ES-I3 (cell line): Measurements from ENCODE around the gene FCRL6.

Source experiments
- H3K36me3 ChIP-seq: 2 replicates; pipeline ENCODE4 v1.6.1; 2013; ENCODE audit warnings: mild to moderate bottlenecking, low read length, control low read depth, moderate library complexity; ENCODE audit not compliant: insufficient read depth
- H3K4me1 ChIP-seq: 2 replicates; pipeline ENCODE4 v1.6.1; 2013; ENCODE audit warnings: mild to moderate bottlenecking, control low read depth, low read length; ENCODE audit not compliant: insufficient read depth
- H3K9ac ChIP-seq: 2 replicates; pipeline ENCODE4 v1.6.1; 2013; ENCODE audit warnings: low read depth, mild to moderate bottlenecking, low read length, moderate library complexity
- H3K9me3 ChIP-seq: 2 replicates; pipeline ENCODE4 v1.6.1; 2013; ENCODE audit warnings: mild to moderate bottlenecking, low read length, moderate library complexity; ENCODE audit not compliant: control insufficient read depth, insufficient read depth

Gene FCRL6

GRCh38 chr1:159783724-159784123 is 18.4 kb upstream of the FCRL6 start:
- H3K4me1 ChIP-seq, result peaks cover 16% of the 10 kb centered on the region
- no peaks in the 10 kb centered on the region for H3K9me3 ChIP-seq
- no peaks in the 10 kb centered on the region for H3K36me3 ChIP-seq
- no peak overlapping the region for H3K9ac ChIP-seq

DNA sequence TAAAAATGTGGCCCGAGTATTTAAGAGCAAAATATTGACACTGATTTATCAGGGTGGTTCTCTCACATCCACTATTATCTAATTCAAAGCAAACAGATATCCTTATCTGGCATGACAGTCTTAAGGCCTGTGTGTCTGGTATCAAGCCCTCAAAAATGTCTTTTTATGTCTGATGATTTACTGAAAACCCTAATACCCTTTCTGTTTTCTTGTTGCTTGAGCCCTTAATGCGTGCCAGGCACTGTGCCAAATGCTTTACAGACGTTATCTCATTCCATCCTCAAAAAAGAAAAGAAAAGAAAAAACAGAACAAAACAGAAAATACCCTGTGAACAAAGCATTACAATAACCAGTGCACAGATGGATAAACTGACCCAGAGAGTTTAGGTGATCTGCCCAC is 15.7 kb upstream of the FCRL6 start:
- H3K36me3 ChIP-seq, result no peaks in the 10 kb centered on the region
- no peaks in the 10 kb centered on the region for H3K9me3 ChIP-seq

GRCh38 chr1:159786966-159787365 is 15.2 kb upstream of the FCRL6 start:
- no peaks in the 10 kb centered on the region for H3K9me3 ChIP-seq
- H3K36me3 ChIP-seq, result no peaks in the 10 kb centered on the region
- no peak overlapping the region for H3K9ac ChIP-seq
- peaks cover 16% of the 10 kb centered on the region for H3K4me1 ChIP-seq

More for the DNA sequence above, 15.7 kb upstream of the FCRL6 start:
- Histone ChIP-seq H3K4me1 (peaks cover 16% of the 10 kb centered on the region), H3K9ac (no peak overlapping the region)

- H3K9ac ChIP-seq, result no peak overlapping the region
- no peaks in the 10 kb centered on the region for H3K9me3 ChIP-seq
- no peaks in the 10 kb centered on the region for H3K36me3 ChIP-seq
- H3K4me1 ChIP-seq, result no peaks in the 10 kb centered on the region
Measured at GRCh38 chr1:159790237-159790917, 11.8 kb upstream of the FCRL6 start.

DNA sequence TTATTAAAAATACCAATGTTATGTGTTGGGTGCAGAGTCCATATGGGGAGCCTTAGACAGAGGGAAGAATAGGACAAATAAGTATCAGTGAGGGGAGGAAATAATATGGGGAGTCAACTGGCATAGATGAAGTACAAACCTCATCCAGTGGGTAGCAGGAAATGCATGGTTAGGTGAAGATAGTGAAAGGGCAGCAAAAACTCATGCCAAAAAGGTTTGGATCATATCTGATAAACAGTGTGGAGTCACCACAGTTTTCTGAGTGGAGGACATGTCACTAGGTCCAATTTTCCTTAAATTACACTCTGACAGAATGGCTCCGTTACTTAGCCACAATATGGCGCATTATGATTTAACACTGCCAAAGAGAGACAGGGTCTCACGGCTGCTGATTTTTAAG is 11.1 kb upstream of the FCRL6 start:
- no peaks in the 10 kb centered on the region for H3K36me3 ChIP-seq
- H3K4me1 ChIP-seq, result no peaks in the 10 kb centered on the region
- no peak overlapping the region for H3K9ac ChIP-seq
- H3K9me3 ChIP-seq, result no peaks in the 10 kb centered on the region

GRCh38 chr1:159791461-159791860 is 10.7 kb upstream of the FCRL6 start:
- Histone ChIP-seq H3K36me3 (no peaks in the 10 kb centered on the region), H3K9me3 (no peaks in the 10 kb centered on the region), H3K9ac (no peak overlapping the region), H3K4me1 (no peaks in the 10 kb centered on the region)

DNA sequence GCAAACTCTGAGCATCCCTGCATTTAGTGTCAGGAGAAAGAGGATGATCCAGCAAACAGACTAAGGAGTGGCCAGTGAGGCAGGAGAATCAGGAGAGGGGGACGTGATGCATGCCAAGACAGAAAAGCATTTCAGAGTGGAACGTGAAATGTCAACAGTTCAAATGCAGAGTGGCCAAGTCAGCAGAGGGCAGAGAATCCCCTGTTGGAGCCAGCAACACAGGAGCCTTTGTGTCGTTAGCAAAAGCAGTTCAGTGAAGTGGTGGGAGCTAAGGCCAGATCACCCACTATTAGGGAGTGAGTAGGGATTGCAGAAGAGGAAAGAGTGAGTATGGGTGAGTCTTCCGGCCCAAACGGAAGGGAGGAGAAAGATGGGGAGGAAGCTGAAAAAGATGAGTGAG is 6.6 kb upstream of the FCRL6 start:
- H3K36me3 ChIP-seq, result no peaks in the 10 kb centered on the region
- H3K9me3 ChIP-seq, result no peaks in the 10 kb centered on the region

GRCh38 chr1:159798893-159799292 is 3.3 kb upstream of the FCRL6 start:
- H3K4me1 ChIP-seq, result no peaks in the 10 kb centered on the region
- no peaks in the 10 kb centered on the region for H3K9me3 ChIP-seq
- no peaks in the 10 kb centered on the region for H3K36me3 ChIP-seq
- H3K9ac ChIP-seq, result no peak overlapping the region

More for the DNA sequence above, 6.6 kb upstream of the FCRL6 start:
- H3K9ac ChIP-seq, result no peak overlapping the region
- H3K4me1 ChIP-seq, result no peaks in the 10 kb centered on the region

- H3K9ac ChIP-seq, result no peak overlapping the region
- no peaks in the 10 kb centered on the region for H3K4me1 ChIP-seq
- no peaks in the 10 kb centered on the region for H3K9me3 ChIP-seq
- no peaks in the 10 kb centered on the region for H3K36me3 ChIP-seq
Measured at GRCh38 chr1:159799446-159799985, 2.6 kb upstream of the FCRL6 start.

DNA sequence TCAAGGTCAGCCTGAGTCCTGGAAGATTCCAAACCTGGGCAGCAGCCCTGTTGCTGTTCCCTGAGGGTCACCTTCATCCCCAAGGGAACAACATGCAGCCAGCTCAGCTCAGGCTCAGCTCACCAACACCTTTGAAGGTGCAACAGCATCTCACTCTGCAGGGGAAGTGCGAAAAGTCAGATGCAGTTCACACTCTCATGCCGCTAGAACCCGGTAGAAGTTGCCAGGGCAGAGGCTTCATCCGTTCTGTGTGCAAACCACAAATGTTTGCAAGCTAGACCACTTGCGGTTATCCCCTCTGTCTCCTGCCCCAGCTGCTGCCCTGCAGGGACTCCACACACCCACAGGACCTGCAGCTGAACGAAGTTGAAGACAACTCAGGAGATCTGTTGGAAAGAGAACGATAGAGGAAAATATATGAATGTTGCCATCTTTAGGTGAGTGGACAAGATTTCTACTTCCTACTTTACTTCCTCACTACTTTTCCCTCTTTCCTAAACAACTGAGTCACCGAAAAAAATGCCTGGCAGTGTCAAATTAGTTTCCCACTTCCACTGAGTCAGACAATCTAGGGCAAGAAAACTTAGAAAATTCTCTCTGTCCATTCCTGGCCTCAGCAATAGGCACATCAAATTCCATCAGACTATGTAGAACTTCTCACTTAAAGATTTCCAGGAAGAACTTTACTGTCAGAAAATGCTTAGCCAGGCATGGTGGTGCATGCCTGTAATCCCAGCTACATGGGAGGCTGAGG is 1.8 kb upstream of the FCRL6 start:
- H3K36me3 ChIP-seq, result no peaks in the 10 kb centered on the region
- H3K4me1 ChIP-seq, result no peaks in the 10 kb centered on the region
- H3K9me3 ChIP-seq, result no peaks in the 10 kb centered on the region
- H3K9ac ChIP-seq, result no peak overlapping the region

DNA sequence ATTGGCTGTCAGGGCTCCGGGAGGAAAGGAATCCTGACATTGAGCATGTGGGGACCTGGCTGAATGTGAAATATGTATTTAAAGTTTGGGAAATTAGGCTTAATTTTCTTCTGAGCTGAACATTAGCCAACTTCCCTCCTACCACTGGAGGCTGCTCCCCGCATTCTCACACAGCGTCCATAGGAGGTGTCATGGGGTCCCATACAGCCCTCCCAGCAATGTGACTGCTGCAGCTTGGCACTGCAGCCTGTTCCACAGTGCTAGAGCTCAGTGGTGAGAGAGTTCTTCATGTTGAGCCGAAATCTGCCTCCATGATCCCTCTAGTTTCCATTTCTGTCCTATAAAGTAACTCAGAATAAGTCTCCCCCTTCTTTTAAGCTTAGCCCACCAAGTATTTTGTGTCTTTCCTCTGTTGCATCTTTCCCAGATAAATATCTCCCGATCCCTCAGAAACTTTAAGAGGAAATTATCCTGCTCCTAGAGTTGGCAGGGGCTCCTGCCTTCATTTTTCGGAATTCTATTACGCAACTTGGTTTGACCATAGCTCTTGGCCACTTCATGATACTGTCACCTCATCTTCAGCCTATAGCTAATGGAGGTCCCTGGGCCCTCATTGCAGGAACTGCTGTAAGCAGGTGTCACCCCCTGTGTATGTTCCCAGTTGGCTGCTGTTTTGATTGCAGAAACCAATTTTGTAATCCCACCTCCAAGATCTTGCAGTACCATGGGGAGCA is 2.0 kb downstream of the FCRL6 start:
- H3K9ac ChIP-seq, result no peak overlapping the region
- H3K4me1 ChIP-seq, result no peaks in the 10 kb centered on the region
- H3K9me3 ChIP-seq, result no peaks in the 10 kb centered on the region
- no peaks in the 10 kb centered on the region for H3K36me3 ChIP-seq

- H3K36me3 ChIP-seq, result no peaks in the 10 kb centered on the region
- no peaks in the 10 kb centered on the region for H3K9me3 ChIP-seq
- no peaks in the 10 kb centered on the region for H3K4me1 ChIP-seq
- no peak overlapping the region for H3K9ac ChIP-seq
Measured at GRCh38 chr1:159804924-159805323, 2.8 kb downstream of the FCRL6 start.

DNA sequence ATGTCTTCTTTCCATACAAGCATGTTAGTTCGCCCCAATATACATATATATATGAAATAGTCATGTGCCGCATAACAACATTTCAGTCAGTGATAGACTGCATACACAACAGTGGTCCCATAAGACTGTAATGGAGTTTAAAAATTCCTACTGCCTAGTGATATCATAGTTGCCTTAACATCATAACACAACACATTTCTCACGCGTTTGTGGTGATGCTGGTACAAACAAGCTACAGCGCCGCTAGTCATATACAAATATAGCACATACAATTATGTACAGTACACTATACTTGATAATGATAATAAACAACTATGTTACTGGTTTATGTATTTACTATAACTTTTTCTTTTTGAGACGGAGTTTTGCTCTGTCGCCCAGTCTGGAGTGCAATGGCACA is 13.8 kb downstream of the FCRL6 start:
- Histone ChIP-seq H3K36me3 (no peaks in the 10 kb centered on the region), H3K4me1 (no peaks in the 10 kb centered on the region), H3K9me3 (no peaks in the 10 kb centered on the region), H3K9ac (no peak overlapping the region)

GRCh38 chr1:159817276-159818041 is 15.3 kb downstream of the FCRL6 start:
- Histone ChIP-seq H3K9ac (no peak overlapping the region), H3K9me3 (no peaks in the 10 kb centered on the region), H3K36me3 (no peaks in the 10 kb centered on the region), H3K4me1 (no peaks in the 10 kb centered on the region)
